ENCODE data around the gene PARD3B. TPM values are rescaled to one million over a fixed set of nuclear protein-coding genes. Genes with fewer than 3 reads are reported as not detected.

Gene PARD3B
- total and polyA plus RNA-seq, 2 experiments from 2014 or later, result 3.5 to 4.4 TPM

GRCh38 chr2:205043285-205043684 is 498.0 kb downstream of the PARD3B start (continued):
- TF ChIP-seq ZNF462 (CRISPR knock-in tag; IDR thresholded peaks at IDR 0.05) (no peak), CREB1 (CRISPR knock-in tag; IDR thresholded peaks at IDR 0.05; ENCODE audit: low read depth) (no peak), NANOG (IDR thresholded peaks at IDR 0.05; ENCODE audit: borderline replicate concordance) (no peak), JUNB (IDR thresholded peaks at IDR 0.05; ENCODE audit: unreplicated experiment) (no peak)

GRCh38 chr2:205045706-205046105 is 500.4 kb downstream of the PARD3B start:
- Mint-ChIP-seq H3K27me3 (ENCODE audit: insufficient read depth, low read depth, poor library complexity) (peaks cover 1% of the 10 kb centered on the region), H3K4me1 (peaks cover 22% of the 10 kb centered on the region), H3K4me3 (no peak overlapping the region), H3K36me3 (ENCODE audit: low read depth) (peaks cover 9% of the 10 kb centered on the region; the same call in 2 of the 3 replicates), H3K9me3 (peaks cover 5% of the 10 kb centered on the region; the same call in 2 of the 3 replicates), H3K27ac (no peak overlapping the region)
- H3K36me3 ChIP-seq (ENCODE audit: insufficient read depth), result no peaks in the 10 kb centered on the region
- no peaks in the 10 kb centered on the region for H3K27me3 ChIP-seq (ENCODE audit: insufficient read depth)
- no peak overlapping the region for H3K4me2 ChIP-seq
- no peak overlapping the region for H3K4me3 ChIP-seq
- no peak overlapping the region for H3K27ac ChIP-seq (ENCODE audit: low read depth)
- no peaks in the 10 kb centered on the region for H3F3A ChIP-seq (replicated peaks; ENCODE audit: low read depth)
- no peak overlapping the region for H2AFZ ChIP-seq
- ATAC-seq (no peak), DNase-seq (ENCODE audit: low spot score) (no peak)
- H3K4me1 ChIP-seq (ENCODE audit: insufficient read depth), result peaks cover 13% of the 10 kb centered on the region
- H4K20me1 ChIP-seq (replicated peaks; ENCODE audit: insufficient read depth), result no peaks in the 10 kb centered on the region
- no peaks in the 10 kb centered on the region for H3K79me2 ChIP-seq (replicated peaks; ENCODE audit: insufficient read depth)
- 0 out of 2 replicates have a peak, but pooled peaks cover 3% of the 10 kb centered on the region for H3K9me2 ChIP-seq (ENCODE audit: insufficient read depth)
- TF ChIP-seq JUNB (IDR thresholded peaks at IDR 0.05; ENCODE audit: unreplicated experiment), result no peak
- no peak for TF ChIP-seq POLR2AphosphoS5 (IDR thresholded peaks at IDR 0.05; ENCODE audit: low read depth)
- no peak for TF ChIP-seq REST (IDR thresholded peaks at IDR 0.05; ENCODE audit: unreplicated experiment)
- TF ChIP-seq NANOG (IDR thresholded peaks at IDR 0.05; ENCODE audit: borderline replicate concordance), result no peak
- TF ChIP-seq ZNF462 (CRISPR knock-in tag; IDR thresholded peaks at IDR 0.05), result no peak
